ENCODE data around the gene ABCA4. TPM values are rescaled to one million over a fixed set of nuclear protein-coding genes. Genes with fewer than 3 reads are reported as not detected.

Gene ABCA4
- total RNA-seq, 2 experiments from 2014 or later, result 0.14 to 0.18 TPM

DNA sequence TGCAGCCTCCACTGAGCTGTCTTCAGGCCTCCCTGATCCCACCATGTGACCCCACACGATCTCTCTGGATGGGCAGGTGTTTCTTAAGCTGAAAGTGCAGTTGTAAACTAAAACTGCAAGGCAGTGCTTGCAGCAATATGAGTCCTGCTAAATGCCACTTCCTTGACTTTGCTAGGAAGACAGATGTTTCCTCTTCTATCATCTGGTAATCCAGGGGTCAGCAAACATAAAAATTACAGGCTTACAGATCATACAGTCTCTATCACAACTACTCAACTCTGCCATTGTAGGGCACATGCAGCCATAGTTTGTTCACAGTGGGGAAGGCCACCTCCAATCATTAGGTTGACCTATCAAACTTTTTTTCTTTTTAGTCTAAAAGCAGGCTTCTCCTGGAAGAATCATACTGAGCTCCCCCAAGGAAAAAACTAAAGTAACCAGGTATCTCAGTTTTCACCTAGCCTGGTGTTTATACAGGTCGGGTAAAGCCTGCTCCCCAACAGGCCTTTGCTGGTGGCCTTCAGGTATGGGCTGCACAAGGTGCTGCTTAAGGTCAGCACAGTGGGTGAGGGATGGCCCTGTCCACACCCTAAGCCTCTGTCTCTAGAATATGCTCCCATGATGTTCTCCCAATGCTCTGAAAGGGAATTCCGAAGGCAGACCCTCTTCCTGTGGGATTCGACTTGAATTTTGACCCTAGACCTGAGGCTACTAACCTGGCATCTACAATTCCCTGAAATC, 10.8 kb downstream of the ABCA4 start:
- ChIA-PET CTCF (interaction anchor here (1.6 kb wide), 1 partner anchor 64 kb away, joined by 5 read pairs; no protein-coding TSS in a partner anchor), POLR2A (no interaction called here)
- H3K4me3 Mint-ChIP-seq, result no peak overlapping the region
- H3K9me3 Mint-ChIP-seq (ENCODE audit: low read depth), result no peaks in the 10 kb centered on the region
- H3K27ac Mint-ChIP-seq, result no peak overlapping the region
- intact Hi-C loops (cut with DNase I, micrococcal nuclease), result no loop called here
- H3K27me3 Mint-ChIP-seq, result peaks cover 12% of the 10 kb centered on the region
- no peaks in the 10 kb centered on the region for H3K4me1 Mint-ChIP-seq
- no peak for ATAC-seq
- DNase-seq, result no peak
- H3K36me3 Mint-ChIP-seq (ENCODE audit: low read depth), result no peaks in the 10 kb centered on the region

DNA sequence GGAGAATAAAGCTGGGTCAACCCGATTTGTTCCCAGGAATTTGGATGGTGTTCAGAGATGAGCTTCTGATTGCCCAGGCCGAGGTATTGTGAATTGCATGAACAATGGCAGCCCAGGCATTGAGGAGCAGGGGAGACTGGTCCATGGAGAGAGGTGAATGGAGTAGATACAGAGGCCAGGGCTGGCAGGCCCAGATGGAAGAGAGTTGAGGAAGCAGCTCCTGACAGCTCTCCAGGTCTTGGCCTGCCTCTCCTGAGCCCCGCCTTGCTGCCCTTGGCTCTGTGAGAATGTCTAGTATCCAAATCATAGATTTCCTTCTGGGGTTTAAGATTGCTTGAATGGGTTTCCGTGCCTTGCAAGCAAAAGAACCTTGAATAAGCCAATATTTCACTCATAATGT, 11.5 kb downstream of the ABCA4 start:
- Mint-ChIP-seq H3K4me1 (no peaks in the 10 kb centered on the region), H3K9me3 (ENCODE audit: low read depth) (no peaks in the 10 kb centered on the region), H3K27me3 (peaks cover 17% of the 10 kb centered on the region), H3K27ac (no peak overlapping the region), H3K36me3 (ENCODE audit: low read depth) (no peaks in the 10 kb centered on the region), H3K4me3 (no peak overlapping the region)
- CTCF ChIA-PET, result interaction anchor here (1.6 kb wide), 1 partner anchor 64 kb away, joined by 5 read pairs; no protein-coding TSS in a partner anchor
- DNase-seq (no peak), ATAC-seq (no peak)
- POLR2A ChIA-PET, result no interaction called here
- intact Hi-C loops (cut with DNase I, micrococcal nuclease), result no loop called here

DNA sequence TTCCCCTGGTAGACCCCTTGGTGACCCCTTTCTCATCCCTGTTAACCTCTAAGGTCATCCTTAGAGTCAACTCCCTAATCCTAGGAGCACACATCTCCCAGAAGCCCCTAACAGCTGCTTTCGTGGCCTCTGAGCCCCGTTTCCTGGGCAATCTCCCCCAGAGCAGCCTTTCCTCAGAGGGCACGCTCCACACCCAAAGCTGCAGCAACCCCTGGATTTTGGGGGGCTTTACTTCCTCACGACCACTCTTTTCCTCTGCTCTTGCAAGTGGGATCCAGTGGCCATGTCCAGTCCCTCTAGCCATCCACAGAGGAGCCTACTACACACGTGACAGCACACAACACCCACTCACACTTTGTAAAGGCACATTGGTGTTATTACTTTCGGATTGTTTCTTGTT, 13.8 kb downstream of the ABCA4 start:
- no peaks in the 10 kb centered on the region for H3K36me3 Mint-ChIP-seq (ENCODE audit: low read depth)

DNA sequence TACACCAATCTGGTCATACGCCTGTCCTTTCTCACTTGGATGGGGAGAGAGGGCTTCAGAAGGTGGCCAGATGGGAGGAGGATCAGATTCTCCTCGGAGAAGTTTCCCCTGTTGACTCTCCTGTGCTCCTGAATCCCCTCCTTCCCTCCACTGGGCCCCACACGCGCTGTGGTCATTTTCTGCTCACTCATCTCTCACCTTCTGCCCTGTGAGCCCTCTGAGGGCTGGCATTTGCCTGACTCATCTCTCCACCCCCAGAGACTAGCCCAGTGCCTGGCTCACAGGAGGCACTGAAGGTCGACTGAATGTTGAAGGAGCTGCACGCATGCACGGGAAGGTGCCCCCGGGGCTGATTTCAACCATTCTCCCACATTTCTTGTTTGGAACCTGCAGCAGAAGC, 14.2 kb downstream of the ABCA4 start:
- Mint-ChIP-seq H3K27me3 (peaks cover 17% of the 10 kb centered on the region), H3K27ac (no peak overlapping the region), H3K4me3 (no peak overlapping the region), H3K9me3 (ENCODE audit: low read depth) (no peaks in the 10 kb centered on the region), H3K36me3 (ENCODE audit: low read depth) (no peaks in the 10 kb centered on the region), H3K4me1 (no peaks in the 10 kb centered on the region)
- intact Hi-C loops (cut with DNase I, micrococcal nuclease), result no loop called here
- ATAC-seq, result no peak
- ChIA-PET POLR2A (no interaction called here), CTCF (no interaction called here)
- DNase-seq, result no peak

More for the DNA sequence above, 13.8 kb downstream of the ABCA4 start:
- CTCF ChIA-PET, result interaction anchor here (0.5 kb wide), 1 partner anchor 67 kb away, joined by 3 read pairs; no protein-coding TSS in a partner anchor
- Mint-ChIP-seq H3K27me3 (peaks cover 17% of the 10 kb centered on the region), H3K4me3 (no peak overlapping the region), H3K9me3 (ENCODE audit: low read depth) (no peaks in the 10 kb centered on the region), H3K4me1 (no peaks in the 10 kb centered on the region), H3K27ac (no peak overlapping the region)
- ATAC-seq (no peak), DNase-seq (no peak)
- intact Hi-C loops (cut with DNase I, micrococcal nuclease), result no loop called here
- POLR2A ChIA-PET, result no interaction called here

DNA sequence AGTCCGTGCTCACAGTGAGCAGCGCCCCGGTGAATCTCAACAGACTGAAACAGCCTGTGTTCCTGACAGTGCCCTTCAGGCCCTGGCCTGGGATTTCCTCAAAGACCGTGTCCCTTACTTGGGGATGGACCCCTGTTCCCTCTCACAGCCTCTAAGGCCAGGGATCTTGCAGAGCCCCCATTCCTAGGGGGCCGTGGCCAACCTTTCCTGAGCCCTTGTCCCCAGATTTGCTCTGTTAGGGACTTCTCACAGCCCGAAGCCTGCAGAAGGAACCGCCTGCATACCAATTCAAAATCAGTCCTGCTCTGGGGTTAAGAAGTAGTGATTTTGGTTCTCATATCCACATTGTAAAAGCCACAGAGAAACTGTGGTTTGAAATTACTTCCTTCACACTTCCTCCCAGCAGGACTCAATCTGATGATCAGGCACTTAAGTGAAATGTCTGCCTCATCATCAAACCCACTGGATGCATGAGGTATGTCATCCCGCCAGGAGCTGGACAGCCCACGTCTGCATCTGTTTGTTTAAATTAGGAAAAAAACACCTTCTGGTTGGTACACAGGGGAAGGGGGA, 14.9 kb downstream of the ABCA4 start:
- DNase-seq, result no peak
- H3K4me1 Mint-ChIP-seq, result no peaks in the 10 kb centered on the region
- no peaks in the 10 kb centered on the region for H3K36me3 Mint-ChIP-seq (ENCODE audit: low read depth)
- no peaks in the 10 kb centered on the region for H3K9me3 Mint-ChIP-seq (ENCODE audit: low read depth)
- POLR2A ChIA-PET, result no interaction called here
- ATAC-seq, result peak; percentile 44
- peaks cover 17% of the 10 kb centered on the region for H3K27me3 Mint-ChIP-seq
- CTCF ChIA-PET, result no interaction called here
- intact Hi-C loops (cut with DNase I, micrococcal nuclease), result no loop called here
- no peak overlapping the region for H3K4me3 Mint-ChIP-seq
- H3K27ac Mint-ChIP-seq, result no peak overlapping the region

DNA sequence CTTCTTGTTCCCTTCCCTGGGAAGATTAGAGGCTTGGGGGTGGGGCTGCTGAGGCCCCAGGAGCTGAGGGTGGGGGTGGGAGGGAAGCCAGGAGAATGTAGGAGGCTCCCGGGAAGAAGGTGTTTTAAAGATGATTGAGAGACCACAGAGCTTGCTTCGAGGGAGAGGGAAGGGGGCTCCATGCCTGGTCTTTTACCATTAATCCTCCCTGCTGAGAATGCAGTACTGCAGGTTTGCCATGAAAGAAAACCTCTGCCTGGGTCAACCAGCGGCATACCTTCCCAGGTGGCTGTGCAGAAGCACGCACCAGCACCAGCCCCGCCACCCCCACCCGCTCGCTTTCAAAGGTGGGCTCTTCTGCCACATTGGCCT, 15.4 kb downstream of the ABCA4 start:
- no peak overlapping the region for H3K27ac Mint-ChIP-seq
- ATAC-seq (no peak), DNase-seq (no peak)
- POLR2A ChIA-PET, result no interaction called here
- no peaks in the 10 kb centered on the region for H3K9me3 Mint-ChIP-seq (ENCODE audit: low read depth)
- H3K27me3 Mint-ChIP-seq, result peaks cover 17% of the 10 kb centered on the region
- H3K4me1 Mint-ChIP-seq, result no peaks in the 10 kb centered on the region
- H3K4me3 Mint-ChIP-seq, result no peak overlapping the region
- H3K36me3 Mint-ChIP-seq (ENCODE audit: low read depth), result no peaks in the 10 kb centered on the region
- CTCF ChIA-PET, result interaction anchor here (0.7 kb wide), 1 partner anchor 155 kb away, joined by 3 read pairs; no protein-coding TSS in a partner anchor
- intact Hi-C loops (cut with DNase I, micrococcal nuclease), result no loop called here

DNA sequence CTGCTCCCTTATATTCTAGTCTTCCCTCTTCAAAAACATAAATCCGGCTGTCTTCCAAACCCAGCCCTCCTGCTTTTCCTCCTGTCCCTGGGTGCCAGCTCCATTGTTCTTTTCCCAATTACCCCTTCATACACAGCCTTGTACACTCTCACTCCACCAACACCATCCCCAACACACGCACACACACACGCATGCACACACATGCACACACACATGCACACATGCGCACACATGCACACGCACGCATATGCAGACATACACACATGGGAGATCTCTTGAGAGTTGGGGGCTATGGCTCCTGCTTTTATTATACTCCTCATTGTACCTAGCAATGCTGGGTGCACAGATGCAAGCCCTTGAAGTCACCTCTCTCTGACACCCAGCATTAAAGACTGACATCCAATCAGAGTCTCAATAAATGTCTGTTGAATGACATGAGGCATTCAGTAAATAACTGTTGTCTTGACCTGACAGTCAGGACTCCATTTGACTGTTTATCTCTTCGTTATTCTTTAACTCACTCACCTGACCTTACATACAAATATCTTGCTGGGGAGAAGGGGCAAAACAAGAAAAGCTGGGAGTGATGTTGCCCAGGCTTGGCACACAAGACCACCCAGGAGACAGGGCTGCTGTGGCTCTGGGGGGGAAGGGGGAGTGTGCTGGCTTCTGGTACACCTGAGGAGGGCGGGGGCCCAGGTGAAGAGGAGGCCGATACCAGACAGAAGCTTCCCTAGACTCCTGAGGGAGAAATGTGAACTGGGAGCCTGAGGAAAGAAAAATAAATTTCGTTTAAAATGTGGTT, 16.0 kb downstream of the ABCA4 start:
- H3K27me3 Mint-ChIP-seq, result peaks cover 17% of the 10 kb centered on the region
- ATAC-seq (no peak), DNase-seq (no peak)
- no peak overlapping the region for H3K27ac Mint-ChIP-seq
- H3K9me3 Mint-ChIP-seq (ENCODE audit: low read depth), result no peaks in the 10 kb centered on the region
- H3K36me3 Mint-ChIP-seq (ENCODE audit: low read depth), result no peaks in the 10 kb centered on the region
- H3K4me3 Mint-ChIP-seq, result no peak overlapping the region
- CTCF ChIA-PET, result interaction anchor here (0.7 kb wide), 1 partner anchor 155 kb away, joined by 3 read pairs; no protein-coding TSS in a partner anchor
- intact Hi-C loops (cut with DNase I, micrococcal nuclease), result no loop called here
- H3K4me1 Mint-ChIP-seq, result no peaks in the 10 kb centered on the region
- POLR2A ChIA-PET, result no interaction called here

DNA sequence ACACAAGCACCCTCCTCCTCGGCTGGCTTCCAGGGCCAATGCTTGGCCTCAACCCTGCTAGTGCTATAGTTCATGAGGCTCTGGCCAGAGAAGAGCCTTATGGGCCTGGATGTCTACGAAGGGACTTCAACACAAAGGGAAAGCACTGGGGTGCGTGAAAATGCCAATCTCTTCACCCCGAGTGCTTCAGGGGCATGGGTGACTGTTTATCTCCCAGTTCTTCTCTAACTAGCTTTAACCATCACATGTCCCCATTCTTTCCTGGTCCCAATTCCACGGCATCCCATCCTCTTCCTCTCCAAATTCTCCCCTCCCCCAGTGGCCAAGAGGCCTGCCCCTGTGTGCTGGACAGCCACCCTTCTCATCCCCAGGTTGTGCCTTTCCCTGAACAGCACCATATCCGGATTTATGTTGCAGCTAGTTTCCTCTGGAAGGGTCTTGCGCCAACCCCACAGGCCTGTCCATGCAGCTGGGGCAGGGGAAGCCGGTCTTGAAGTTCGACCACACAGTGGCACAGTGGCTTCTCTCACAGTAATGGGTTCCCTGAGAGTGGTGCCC, 16.7 kb downstream of the ABCA4 start:
- ATAC-seq, result no peak
- no peak overlapping the region for H3K27ac Mint-ChIP-seq
- H3K27me3 Mint-ChIP-seq, result peaks cover 17% of the 10 kb centered on the region
- POLR2A ChIA-PET, result no interaction called here
- no peak overlapping the region for H3K4me3 Mint-ChIP-seq
- no peaks in the 10 kb centered on the region for H3K36me3 Mint-ChIP-seq (ENCODE audit: low read depth)
- intact Hi-C loops (cut with DNase I, micrococcal nuclease), result no loop called here
- CTCF ChIA-PET, result interaction anchor here (1.1 kb wide), 1 partner anchor 43 kb away, joined by 4 read pairs; no protein-coding TSS in a partner anchor
- no peak for DNase-seq
- no peaks in the 10 kb centered on the region for H3K9me3 Mint-ChIP-seq (ENCODE audit: low read depth)
- H3K4me1 Mint-ChIP-seq, result no peaks in the 10 kb centered on the region

DNA sequence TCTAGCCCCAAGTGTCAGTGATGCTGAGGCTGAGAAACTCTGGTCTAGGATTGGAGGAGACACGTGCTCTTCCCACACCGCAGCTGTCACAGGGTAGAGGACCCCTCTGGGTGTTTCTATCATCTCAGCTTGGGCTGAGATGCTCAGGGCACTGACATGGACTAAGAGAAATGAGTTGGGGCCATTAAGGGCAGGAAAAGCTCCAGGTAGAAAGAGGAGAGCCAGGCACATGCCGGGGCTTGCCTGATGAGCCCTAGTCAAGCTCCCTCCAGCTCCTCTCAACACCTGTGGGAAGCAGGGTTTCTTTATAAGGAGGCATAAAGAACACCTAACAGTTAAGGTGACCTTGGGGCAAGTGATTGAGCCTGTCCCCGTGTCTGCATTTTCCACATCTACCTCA, 17.3 kb downstream of the ABCA4 start:
- intact Hi-C loops (cut with DNase I, micrococcal nuclease), result no loop called here
- Mint-ChIP-seq H3K27me3 (peaks cover 17% of the 10 kb centered on the region), H3K9me3 (ENCODE audit: low read depth) (no peaks in the 10 kb centered on the region), H3K4me1 (no peaks in the 10 kb centered on the region), H3K36me3 (ENCODE audit: low read depth) (no peaks in the 10 kb centered on the region), H3K27ac (no peak overlapping the region), H3K4me3 (no peak overlapping the region)
- DNase-seq, result no peak
- ATAC-seq, result no peak
- POLR2A ChIA-PET, result no interaction called here
- CTCF ChIA-PET, result interaction anchor here (1.1 kb wide), 1 partner anchor 42 kb away, joined by 4 read pairs; no protein-coding TSS in a partner anchor

DNA sequence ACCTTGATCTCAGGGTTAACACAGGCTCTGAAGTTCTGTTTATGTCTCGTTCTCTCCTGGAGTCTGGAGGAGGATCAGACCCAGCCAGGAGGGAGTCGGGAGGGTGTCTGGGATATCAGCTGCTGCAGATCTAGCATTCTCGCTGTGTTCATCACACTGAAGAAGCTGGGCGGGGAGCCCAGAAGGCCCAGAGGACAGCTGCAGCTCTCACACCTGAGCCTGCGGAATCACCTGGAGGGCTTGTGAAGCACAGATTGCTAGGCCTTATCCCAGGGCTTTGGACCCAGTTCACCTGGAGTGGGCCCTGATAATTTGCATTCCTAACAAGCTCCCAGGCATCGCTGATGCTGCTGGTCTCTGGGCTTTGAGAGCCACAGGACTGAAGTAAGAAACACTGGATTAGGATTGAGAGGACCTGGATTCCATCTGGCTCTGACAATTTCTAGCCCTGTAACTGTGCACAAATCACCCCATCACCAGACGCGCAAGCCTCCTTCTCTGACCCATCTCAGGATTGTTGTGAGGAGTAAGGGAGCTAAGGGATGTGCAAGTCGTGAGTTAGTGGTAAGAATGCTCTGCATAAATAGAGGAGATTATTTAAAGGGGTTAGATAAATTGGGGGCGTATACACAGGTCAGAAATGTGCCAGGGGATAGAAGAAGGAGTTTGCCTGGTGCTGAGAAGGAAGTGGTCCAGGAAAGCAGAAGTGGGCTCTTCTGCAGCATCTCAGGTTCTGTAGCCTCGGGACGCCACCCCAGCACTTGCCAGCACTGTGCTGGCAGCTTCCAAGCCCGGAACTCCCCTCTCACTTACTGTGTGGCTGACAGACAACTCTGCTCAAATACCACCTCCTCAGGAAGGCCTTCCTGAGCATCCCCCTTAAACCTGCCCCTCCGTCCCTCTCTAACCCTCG, 19.1 kb downstream of the ABCA4 start:
- H3K36me3 Mint-ChIP-seq (ENCODE audit: low read depth), result no peaks in the 10 kb centered on the region
- ChIA-PET CTCF (interaction anchor here (0.7 to 1.0 kb wide), 4 partner anchors 30 to 352 kb away, joined by 3 read pairs; no protein-coding TSS in a partner anchor), POLR2A (interaction anchor here (0.6 kb wide), 1 partner anchor 223 kb away, joined by 7 read pairs; the partner anchor contains the start of gene DNTTIP2)
- H3K4me3 Mint-ChIP-seq, result no peak overlapping the region
- ATAC-seq, result no peak
- intact Hi-C loops (cut with DNase I, micrococcal nuclease), result no loop called here
- H3K9me3 Mint-ChIP-seq (ENCODE audit: low read depth), result no peaks in the 10 kb centered on the region
- DNase-seq, result no peak
- H3K4me1 Mint-ChIP-seq, result no peaks in the 10 kb centered on the region
- peaks cover 7% of the 10 kb centered on the region for H3K27me3 Mint-ChIP-seq
- H3K27ac Mint-ChIP-seq, result no peak overlapping the region

All from activated CD4-positive, alpha-beta T cell treated with anti-CD3 and anti-CD28 coated beads for 36 hours (primary cell).